ENCODE results near the gene MGAT4A.

The MGAT4A gene

DNA sequence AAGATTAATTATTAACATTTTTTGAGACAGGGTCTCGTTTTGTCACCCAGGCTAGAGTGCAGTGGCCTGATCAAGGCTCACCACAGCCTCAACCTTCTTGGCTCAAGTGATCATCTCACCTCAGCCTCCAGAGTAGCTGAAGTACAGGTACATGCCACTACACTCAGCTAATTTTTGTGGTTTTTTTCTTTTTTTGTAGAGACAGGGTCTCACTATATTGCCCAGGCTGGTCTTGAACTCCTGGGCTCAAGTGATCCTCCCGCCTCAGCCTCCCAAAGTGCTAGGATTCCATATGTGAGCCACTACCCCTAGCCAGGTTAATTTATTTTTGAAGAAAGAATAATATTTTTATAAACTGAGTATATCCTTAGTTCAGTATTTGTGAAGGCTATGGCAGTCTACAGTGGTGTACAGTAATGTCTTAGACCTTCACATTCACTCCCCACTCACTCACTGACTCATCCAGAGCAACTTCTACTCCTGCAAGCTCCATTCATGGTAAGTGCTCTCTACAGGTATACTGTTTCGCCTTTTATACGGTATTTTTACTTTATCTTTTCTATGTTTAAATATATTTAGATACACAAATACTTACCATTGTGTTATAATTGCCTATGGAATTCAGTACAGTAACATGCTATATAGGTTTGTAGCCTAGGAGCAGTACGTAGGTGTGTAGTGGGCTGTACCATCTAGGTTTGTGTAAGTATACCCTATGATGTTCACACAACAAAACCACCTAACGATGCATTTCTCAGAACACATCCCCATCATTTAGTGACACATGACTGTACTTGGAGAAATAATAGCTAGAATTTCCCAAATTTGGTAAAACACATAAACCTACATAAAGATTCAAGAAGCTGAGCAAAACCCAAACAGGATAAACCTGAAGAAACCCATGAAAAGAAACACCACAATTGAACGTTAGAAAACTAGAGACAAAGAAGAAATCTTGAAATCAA is 38.6 kb downstream of the MGAT4A start:
- DNase-seq (ENCODE audit: low read depth), result no peak
- TF ChIP-seq, protein P1, sequence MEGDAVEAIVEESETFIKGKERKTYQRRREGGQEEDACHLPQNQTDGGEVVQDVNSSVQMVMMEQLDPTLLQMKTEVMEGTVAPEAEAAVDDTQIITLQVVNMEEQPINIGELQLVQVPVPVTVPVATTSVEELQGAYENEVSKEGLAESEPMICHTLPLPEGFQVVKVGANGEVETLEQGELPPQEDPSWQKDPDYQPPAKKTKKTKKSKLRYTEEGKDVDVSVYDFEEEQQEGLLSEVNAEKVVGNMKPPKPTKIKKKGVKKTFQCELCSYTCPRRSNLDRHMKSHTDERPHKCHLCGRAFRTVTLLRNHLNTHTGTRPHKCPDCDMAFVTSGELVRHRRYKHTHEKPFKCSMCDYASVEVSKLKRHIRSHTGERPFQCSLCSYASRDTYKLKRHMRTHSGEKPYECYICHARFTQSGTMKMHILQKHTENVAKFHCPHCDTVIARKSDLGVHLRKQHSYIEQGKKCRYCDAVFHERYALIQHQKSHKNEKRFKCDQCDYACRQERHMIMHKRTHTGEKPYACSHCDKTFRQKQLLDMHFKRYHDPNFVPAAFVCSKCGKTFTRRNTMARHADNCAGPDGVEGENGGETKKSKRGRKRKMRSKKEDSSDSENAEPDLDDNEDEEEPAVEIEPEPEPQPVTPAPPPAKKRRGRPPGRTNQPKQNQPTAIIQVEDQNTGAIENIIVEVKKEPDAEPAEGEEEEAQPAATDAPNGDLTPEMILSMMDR (IDR thresholded peaks at IDR 0.05; ENCODE audit: low read depth, low read length, missing control alignments), result no peak
- no peak overlapping the region for H3K4me3 ChIP-seq (ENCODE audit: low read depth, low read length)

GRCh38 chr2:98691303-98691702 is 39.6 kb downstream of the MGAT4A start:
- no peak overlapping the region for H3K4me3 ChIP-seq (ENCODE audit: low read depth, low read length)
- no peak for DNase-seq (ENCODE audit: low read depth)
- TF ChIP-seq, protein P1 (IDR thresholded peaks at IDR 0.05; ENCODE audit: low read depth, low read length, missing control alignments), result no peak

DNA sequence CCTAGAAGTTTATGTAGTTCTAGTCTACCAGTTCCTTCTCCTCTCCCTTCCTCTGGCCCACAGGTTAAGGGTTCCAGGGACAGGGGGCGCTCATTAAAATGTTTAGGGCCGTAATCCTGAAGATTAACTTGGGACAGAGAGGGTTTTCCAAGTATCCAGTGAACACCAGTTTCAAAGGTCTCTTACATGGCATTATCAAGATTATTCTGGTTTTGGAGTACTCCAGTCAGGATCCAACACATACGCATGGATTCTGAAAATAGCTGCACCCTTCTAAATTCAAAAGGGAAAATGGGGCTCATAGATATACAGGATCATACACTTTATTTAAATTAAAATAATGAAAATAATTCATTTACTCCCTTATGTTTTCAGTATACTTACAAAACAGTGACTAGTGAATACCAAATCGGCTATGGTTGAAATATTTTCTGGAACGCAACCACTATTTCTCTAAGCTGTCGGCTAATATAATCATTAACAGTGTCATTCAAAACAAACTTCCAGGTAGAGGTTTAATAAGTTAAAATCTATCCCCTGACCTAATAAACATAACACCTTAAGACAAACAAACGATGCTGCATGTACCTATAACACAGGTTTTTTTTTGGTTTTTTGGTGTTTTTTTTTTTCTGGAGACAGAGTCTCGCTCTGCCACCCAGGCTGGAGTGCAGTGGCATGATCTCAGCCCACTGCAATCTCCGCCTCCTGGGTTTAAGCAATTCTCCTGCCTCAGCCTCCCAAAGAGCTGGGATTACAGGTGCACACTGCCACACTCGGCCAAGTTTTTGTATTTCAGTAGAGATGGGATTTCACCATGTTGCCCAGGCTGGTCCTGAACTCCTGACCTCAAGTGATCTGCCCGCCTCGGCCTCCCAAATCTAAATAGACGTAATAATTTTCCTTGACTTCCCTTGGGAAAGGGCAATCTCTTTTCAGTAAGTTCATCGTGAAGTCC is 44.7 kb downstream of the MGAT4A start:
- no peak for DNase-seq (ENCODE audit: low read depth)
- H3K4me3 ChIP-seq (ENCODE audit: low read depth, low read length), result no peak overlapping the region
- TF ChIP-seq, protein P1 (IDR thresholded peaks at IDR 0.05; ENCODE audit: low read depth, low read length, missing control alignments), result no peak

- DNase-seq (ENCODE audit: low read depth), result no peak
- H3K4me3 ChIP-seq (ENCODE audit: low read depth, low read length), result no peak overlapping the region
- TF ChIP-seq, protein P1 (IDR thresholded peaks at IDR 0.05; ENCODE audit: low read depth, low read length, missing control alignments), result no peak
Observed at GRCh38 chr2:98683728-98684127, 47.2 kb downstream of the MGAT4A start.

GRCh38 chr2:98676742-98677141 is 54.2 kb downstream of the MGAT4A start:
- no peak overlapping the region for H3K4me3 ChIP-seq (ENCODE audit: low read depth, low read length)
- TF ChIP-seq, protein P1 (IDR thresholded peaks at IDR 0.05; ENCODE audit: low read depth, low read length, missing control alignments), result no peak
- no peak for DNase-seq (ENCODE audit: low read depth)

- no peak overlapping the region for H3K4me3 ChIP-seq (ENCODE audit: low read depth, low read length)
- no peak for DNase-seq (ENCODE audit: low read depth)
- TF ChIP-seq, protein P1 (IDR thresholded peaks at IDR 0.05; ENCODE audit: low read depth, low read length, missing control alignments), result no peak
Observed at GRCh38 chr2:98674233-98674964, 56.5 kb downstream of the MGAT4A start.
